ENCODE results near the gene WDFY2. TPM values are rescaled to one million over a fixed set of nuclear protein-coding genes. Genes with fewer than 3 reads are reported as not detected.
A peak's percentile ranks its signal among the peaks of the same experiment; 100 is the strongest.

Gene WDFY2
- total RNA-seq, 1 donor from 2014 or later = 20.8 TPM

DNA sequence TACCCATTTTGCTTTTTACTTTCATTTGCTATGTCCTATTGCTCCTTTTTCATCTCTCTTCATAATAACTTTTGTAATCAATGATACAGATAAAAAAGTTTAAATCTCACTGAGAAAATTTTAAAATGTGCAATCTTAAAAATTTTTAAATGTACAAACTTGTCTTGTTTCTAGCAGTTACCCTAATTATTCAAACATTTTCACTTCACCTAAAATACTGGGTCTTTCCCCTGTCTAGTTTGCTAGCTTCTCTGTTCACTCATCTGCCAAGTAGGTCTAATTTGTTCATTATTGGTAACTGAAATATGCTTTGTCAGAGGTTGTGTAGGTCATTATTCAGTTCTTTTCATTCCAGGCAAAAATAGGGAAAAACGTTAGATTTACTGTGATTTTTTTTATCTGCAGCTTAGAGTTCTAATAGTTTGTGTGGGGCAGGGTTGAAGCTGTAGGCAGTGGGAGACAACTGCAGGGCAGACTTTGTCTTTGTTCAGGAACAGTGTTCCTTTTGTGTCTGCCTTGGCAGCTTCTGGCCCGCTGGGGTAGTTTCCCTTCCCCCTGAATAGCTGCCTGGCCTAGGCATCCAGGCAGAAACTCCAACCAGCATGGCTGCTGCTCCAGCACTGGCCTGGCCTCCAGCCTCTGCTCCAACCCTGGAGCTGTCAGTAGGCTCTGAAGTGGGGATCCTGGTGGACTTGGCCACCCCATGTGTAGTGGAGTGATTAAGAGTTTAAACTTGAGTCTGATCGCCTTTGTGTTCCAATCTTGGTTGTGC, 48.5 kb downstream of the WDFY2 start:
- no peaks in the 10 kb centered on the region for H3K9me3 Mint-ChIP-seq
- ChIA-PET CTCF (no interaction called here), POLR2A (interaction anchor here (1.5 kb wide), 1 partner anchor 18 kb away, joined by 7 read pairs; no protein-coding TSS in a partner anchor)
- no peaks in the 10 kb centered on the region for H3K36me3 Mint-ChIP-seq (ENCODE audit: low read depth)
- H3K4me3 Mint-ChIP-seq = no peak overlapping the region
- peak overlapping the region; percentile 53 for H3K27ac Mint-ChIP-seq
- intact Hi-C loops (cut with micrococcal nuclease) = no loop called here
- no peaks in the 10 kb centered on the region for H3K27me3 Mint-ChIP-seq
- no peak for TF ChIP-seq CTCF (IDR thresholded peaks at IDR 0.05)
- ATAC-seq (ENCODE audit: low read depth) (peak; percentile 37), DNase-seq (no peak)
- peaks cover 49% of the 10 kb centered on the region for H3K4me1 Mint-ChIP-seq

DNA sequence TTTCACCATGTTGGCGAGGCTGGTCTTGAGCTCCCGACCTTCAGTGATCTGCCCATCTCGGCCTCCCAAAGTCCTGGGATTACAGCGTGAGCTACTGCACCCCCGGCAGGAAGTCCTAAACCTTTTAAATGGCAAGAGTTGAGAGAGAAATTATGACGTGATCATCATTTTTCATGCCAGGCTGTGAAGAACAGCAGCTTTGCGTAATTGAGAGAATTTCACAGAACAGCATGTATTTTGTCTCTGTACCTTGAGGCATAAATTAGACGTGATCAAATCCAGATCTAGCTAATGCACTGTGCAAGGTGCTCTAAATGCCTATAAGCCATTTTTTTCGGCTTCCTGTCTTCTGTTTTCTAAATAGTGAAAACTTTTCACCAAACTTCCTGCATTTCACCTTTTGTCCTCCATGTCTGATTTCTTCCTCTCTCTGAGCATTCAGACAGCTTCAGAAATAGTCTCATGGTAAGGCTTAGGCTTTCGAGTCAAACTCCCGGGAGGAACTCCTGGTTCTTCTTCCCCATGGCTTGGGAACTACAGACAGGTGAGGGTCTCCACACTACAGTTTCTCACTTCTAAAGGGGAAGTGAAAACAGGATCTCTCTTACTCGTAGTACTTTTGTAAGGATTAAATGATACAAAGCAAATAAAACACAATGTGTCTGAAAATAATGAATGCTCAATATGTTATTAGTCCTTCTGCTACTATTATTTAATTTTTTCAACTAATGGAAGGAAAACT, 51.0 kb downstream of the WDFY2 start:
- no peak for TF ChIP-seq CTCF (IDR thresholded peaks at IDR 0.05)
- ATAC-seq (ENCODE audit: low read depth) (no peak), DNase-seq (no peak)
- intact Hi-C loops (cut with micrococcal nuclease) = no loop called here
- Mint-ChIP-seq H3K9me3 (no peaks in the 10 kb centered on the region), H3K27me3 (no peaks in the 10 kb centered on the region), H3K36me3 (ENCODE audit: low read depth) (no peaks in the 10 kb centered on the region), H3K4me1 (peaks cover 43% of the 10 kb centered on the region), H3K4me3 (peak overlapping the region; percentile 29), H3K27ac (peak overlapping the region; percentile 55)
- CTCF ChIA-PET = no interaction called here
- POLR2A ChIA-PET = interaction anchor here (0.6 kb wide), 1 partner anchor 50 kb away, joined by 3 read pairs; no protein-coding TSS in a partner anchor

GRCh38 chr13:51636349-51636890, 52.2 kb downstream of the WDFY2 start:
- Mint-ChIP-seq H3K27ac (no peak overlapping the region), H3K4me1 (peaks cover 43% of the 10 kb centered on the region), H3K9me3 (no peaks in the 10 kb centered on the region), H3K4me3 (no peak overlapping the region), H3K27me3 (no peaks in the 10 kb centered on the region), H3K36me3 (ENCODE audit: low read depth) (no peaks in the 10 kb centered on the region)
- DNase-seq (no peak), ATAC-seq (ENCODE audit: low read depth) (no peak)
- TF ChIP-seq CTCF (IDR thresholded peaks at IDR 0.05) = no peak
- intact Hi-C loops (cut with micrococcal nuclease) = no loop called here
- CTCF ChIA-PET = no interaction called here
- POLR2A ChIA-PET = no interaction called here

- no peaks in the 10 kb centered on the region for H3K27me3 Mint-ChIP-seq
- TF ChIP-seq CTCF (IDR thresholded peaks at IDR 0.05) = no peak
- CTCF ChIA-PET = interaction anchor here (1.2 kb wide), 1 partner anchor 160 kb away, joined by 3 read pairs; no protein-coding TSS in a partner anchor
- peaks cover 37% of the 10 kb centered on the region for H3K4me1 Mint-ChIP-seq
- no peaks in the 10 kb centered on the region for H3K36me3 Mint-ChIP-seq (ENCODE audit: low read depth)
- H3K27ac Mint-ChIP-seq = peak overlapping the region; percentile 1
- no peak overlapping the region for H3K4me3 Mint-ChIP-seq
- POLR2A ChIA-PET = no interaction called here
- ATAC-seq (ENCODE audit: low read depth) = no peak
- DNase-seq = no peak
- intact Hi-C loops (cut with micrococcal nuclease) = no loop called here
- no peaks in the 10 kb centered on the region for H3K9me3 Mint-ChIP-seq
Measured at GRCh38 chr13:51637852-51638215, 53.6 kb downstream of the WDFY2 start.

Measured in activated B cell treated with CpG ODN at 0.5 μM for 24 hours (primary cell).